ENCODE results near the gene TRPM3.

The TRPM3 gene

DNA sequence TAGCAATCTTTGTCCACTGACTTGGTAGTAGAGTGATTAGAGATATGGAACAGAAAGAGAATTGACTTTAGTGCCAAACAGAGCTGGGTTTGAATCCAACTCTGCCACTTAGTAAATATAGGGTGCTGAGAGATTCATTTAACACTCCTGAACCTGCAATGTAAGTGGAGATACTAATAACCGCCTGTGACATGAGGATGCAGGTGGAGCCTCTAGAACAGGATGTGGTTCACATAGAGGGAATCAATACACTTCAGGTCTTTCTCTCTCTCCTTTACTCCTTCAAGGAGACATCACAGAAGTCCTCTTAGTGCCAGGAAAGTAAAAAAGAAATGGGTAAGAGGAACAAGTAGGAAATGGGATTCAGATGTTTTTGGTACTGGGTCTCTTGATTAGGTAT is 49.8 kb downstream of the TRPM3 start:
- no peak overlapping the region for H3K4me3 ChIP-seq (ENCODE audit: low read depth, low read length)
- TF ChIP-seq, protein P1, sequence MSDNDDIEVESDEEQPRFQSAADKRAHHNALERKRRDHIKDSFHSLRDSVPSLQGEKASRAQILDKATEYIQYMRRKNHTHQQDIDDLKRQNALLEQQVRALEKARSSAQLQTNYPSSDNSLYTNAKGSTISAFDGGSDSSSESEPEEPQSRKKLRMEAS (IDR thresholded peaks at IDR 0.05; ENCODE audit: low read depth, low read length) = no peak
- TF ChIP-seq MYC (IDR thresholded peaks at IDR 0.05; ENCODE audit: low read depth, low read length) (no peak), POLR2A (IDR thresholded peaks at IDR 0.05; ENCODE audit: extremely low read depth, insufficient read length) (no peak)
- TF ChIP-seq, protein P2, sequence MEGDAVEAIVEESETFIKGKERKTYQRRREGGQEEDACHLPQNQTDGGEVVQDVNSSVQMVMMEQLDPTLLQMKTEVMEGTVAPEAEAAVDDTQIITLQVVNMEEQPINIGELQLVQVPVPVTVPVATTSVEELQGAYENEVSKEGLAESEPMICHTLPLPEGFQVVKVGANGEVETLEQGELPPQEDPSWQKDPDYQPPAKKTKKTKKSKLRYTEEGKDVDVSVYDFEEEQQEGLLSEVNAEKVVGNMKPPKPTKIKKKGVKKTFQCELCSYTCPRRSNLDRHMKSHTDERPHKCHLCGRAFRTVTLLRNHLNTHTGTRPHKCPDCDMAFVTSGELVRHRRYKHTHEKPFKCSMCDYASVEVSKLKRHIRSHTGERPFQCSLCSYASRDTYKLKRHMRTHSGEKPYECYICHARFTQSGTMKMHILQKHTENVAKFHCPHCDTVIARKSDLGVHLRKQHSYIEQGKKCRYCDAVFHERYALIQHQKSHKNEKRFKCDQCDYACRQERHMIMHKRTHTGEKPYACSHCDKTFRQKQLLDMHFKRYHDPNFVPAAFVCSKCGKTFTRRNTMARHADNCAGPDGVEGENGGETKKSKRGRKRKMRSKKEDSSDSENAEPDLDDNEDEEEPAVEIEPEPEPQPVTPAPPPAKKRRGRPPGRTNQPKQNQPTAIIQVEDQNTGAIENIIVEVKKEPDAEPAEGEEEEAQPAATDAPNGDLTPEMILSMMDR (IDR thresholded peaks at IDR 0.05; ENCODE audit: low read depth, low read length) = no peak
- DNase-seq (ENCODE audit: low read depth) = no peak

DNA sequence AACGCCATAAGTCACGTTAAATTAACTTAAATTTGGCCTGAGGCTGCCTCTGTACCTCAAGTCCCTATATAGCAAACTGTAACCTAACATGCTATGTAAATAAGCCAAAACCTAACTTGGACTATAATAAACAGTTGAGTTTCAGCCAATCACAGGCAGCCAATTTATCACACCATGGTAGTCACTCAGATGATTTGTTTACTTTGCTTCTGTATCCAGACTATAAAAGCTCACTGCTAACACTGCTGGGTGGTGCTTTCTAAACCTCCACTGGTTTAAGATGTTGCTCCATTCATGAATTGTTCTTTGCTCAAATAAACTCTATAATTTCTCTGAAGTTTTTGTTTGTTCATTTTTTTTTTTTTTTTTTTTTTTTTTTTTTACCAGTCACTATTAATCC is 62.8 kb downstream of the TRPM3 start:
- TF ChIP-seq POLR2A (IDR thresholded peaks at IDR 0.05; ENCODE audit: extremely low read depth, insufficient read length) (no peak), MYC (IDR thresholded peaks at IDR 0.05; ENCODE audit: low read depth, low read length) (no peak)
- TF ChIP-seq, protein P2 (IDR thresholded peaks at IDR 0.05; ENCODE audit: low read depth, low read length) = no peak
- TF ChIP-seq, protein P1 (IDR thresholded peaks at IDR 0.05; ENCODE audit: low read depth, low read length) = no peak
- H3K4me3 ChIP-seq (ENCODE audit: low read depth, low read length) = no peak overlapping the region
- no peak for DNase-seq (ENCODE audit: low read depth)

DNA sequence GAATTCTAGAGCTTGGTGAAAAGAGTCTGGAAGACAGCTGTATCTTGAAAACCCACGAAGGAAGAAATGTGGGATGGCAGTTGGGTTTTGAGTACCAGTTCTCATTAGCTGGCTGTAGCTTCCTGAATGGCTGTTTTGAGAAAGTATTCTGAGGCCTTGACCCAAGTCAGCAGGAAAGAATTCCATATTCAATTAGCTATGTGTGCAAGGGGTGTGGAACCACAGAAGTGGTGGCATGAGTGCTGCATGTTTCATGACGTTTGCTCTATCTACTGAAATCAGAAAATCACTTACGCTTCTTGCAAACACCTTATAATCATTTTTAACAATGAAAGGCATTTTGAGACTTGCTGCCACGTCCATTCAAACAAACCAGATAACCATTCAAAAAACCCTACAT is 69.1 kb downstream of the TRPM3 start:
- no peak for DNase-seq (ENCODE audit: low read depth)
- TF ChIP-seq, protein P2 (IDR thresholded peaks at IDR 0.05; ENCODE audit: low read depth, low read length) = no peak
- TF ChIP-seq, protein P1 (IDR thresholded peaks at IDR 0.05; ENCODE audit: low read depth, low read length) = no peak
- TF ChIP-seq MYC (IDR thresholded peaks at IDR 0.05; ENCODE audit: low read depth, low read length) (no peak), POLR2A (IDR thresholded peaks at IDR 0.05; ENCODE audit: extremely low read depth, insufficient read length) (no peak)
- no peak overlapping the region for H3K4me3 ChIP-seq (ENCODE audit: low read depth, low read length)

DNA sequence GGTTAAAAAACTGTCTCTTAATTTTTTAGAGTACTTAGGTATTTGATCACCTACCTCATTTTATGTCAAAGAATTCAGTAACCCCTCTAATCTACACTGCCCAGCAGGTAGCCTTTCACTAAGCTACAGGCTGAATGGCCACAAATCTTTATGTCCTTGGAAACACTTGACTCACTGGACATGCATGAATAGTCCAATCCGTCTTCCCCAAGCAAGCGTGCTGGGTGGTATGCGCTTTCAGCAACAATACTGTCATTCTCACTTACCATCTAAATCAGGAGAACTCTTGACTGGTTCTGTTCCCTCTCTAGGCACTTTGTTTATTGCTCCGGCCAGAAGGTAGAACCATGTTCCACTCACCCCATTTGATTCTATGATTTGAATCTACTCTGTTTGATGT is 73.1 kb downstream of the TRPM3 start:
- no peak overlapping the region for H3K4me3 ChIP-seq (ENCODE audit: low read depth, low read length)
- TF ChIP-seq MYC (IDR thresholded peaks at IDR 0.05; ENCODE audit: low read depth, low read length) (no peak), POLR2A (IDR thresholded peaks at IDR 0.05; ENCODE audit: extremely low read depth, insufficient read length) (no peak)
- TF ChIP-seq, protein P1 (IDR thresholded peaks at IDR 0.05; ENCODE audit: low read depth, low read length) = no peak
- TF ChIP-seq, protein P2 (IDR thresholded peaks at IDR 0.05; ENCODE audit: low read depth, low read length) = no peak
- DNase-seq (ENCODE audit: low read depth) = no peak

DNA sequence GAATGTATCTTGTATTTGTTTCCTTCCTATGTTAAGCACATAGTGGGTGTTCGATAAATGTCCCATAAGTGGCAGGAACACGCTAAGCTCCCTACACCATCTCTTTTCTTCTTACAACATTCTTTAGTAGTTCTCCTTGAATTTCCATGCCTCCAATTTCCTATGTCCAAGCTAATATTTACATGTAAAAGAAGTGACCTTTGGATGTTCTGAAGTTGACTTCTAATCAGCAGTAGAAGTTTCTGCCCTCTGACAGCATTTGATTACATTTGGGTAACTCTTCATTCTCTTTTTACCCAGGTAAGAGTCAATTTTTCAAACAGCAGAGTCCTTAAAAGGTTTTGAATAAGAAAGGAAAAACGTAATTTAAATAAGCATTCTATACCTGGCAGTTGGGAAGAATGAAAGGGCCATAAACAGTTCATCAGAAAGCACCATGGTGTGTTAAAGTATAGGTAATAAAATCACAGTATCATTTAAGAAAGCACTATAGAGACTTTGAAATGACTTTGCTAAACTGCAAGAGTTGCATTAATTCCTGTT is 78.9 kb downstream of the TRPM3 start:
- H3K4me3 ChIP-seq (ENCODE audit: low read depth, low read length) = no peak overlapping the region
- DNase-seq (ENCODE audit: low read depth) = no peak
- TF ChIP-seq, protein P1 (IDR thresholded peaks at IDR 0.05; ENCODE audit: low read depth, low read length) = no peak
- TF ChIP-seq POLR2A (IDR thresholded peaks at IDR 0.05; ENCODE audit: extremely low read depth, insufficient read length) (no peak), MYC (IDR thresholded peaks at IDR 0.05; ENCODE audit: low read depth, low read length) (no peak)
- TF ChIP-seq, protein P2 (IDR thresholded peaks at IDR 0.05; ENCODE audit: low read depth, low read length) = no peak
